Measurements from ENCODE around the gene ZSCAN10.
A peak's percentile ranks its signal among the peaks of the same experiment; 100 is the strongest.

The ZSCAN10 gene

GRCh38 chr16:3115561-3115960, 16.5 kb upstream of the ZSCAN10 start:
- Histone ChIP-seq H3K4me1 (ENCODE audit: control insufficient read depth, insufficient read depth, low read length) (peaks cover 2% of the 10 kb centered on the region), H3K9ac (ENCODE audit: low read depth, low read length) (no peak overlapping the region), H3K27me3 (ENCODE audit: control insufficient read depth, insufficient read depth, low read length) (no peaks in the 10 kb centered on the region), H3K4me3 (ENCODE audit: low read depth, low read length) (no peak overlapping the region), H3K36me3 (ENCODE audit: control insufficient read depth, insufficient read depth, low read length) (peaks cover 27% of the 10 kb centered on the region), H3K9me3 (ENCODE audit: control insufficient read depth, insufficient read depth, low read length) (no peaks in the 10 kb centered on the region)

DNA sequence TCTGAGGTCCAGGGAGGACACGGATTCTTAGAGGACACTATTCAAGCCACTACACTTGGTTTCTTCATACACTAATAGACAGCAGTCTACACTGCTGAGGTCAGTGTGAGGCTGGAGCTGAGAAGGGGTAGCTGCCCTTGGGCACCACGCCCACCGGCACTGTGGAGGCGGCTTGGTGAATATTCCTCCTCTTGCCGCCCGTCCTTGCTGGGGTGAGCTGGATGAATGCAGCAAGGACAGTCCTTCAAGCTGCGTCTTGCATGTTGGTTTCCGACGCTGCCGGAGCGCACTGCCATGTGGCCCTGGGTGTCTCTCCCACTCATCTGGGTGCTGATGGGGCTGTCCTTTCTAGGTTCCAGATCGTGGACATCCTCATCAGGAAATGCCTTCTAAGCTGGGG, 15.9 kb upstream of the ZSCAN10 start:
- H3K9ac ChIP-seq (ENCODE audit: low read depth, low read length) = no peak overlapping the region
- H3K36me3 ChIP-seq (ENCODE audit: control insufficient read depth, insufficient read depth, low read length) = peaks cover 22% of the 10 kb centered on the region
- H3K27me3 ChIP-seq (ENCODE audit: control insufficient read depth, insufficient read depth, low read length) = no peaks in the 10 kb centered on the region
- peaks cover 2% of the 10 kb centered on the region for H3K4me1 ChIP-seq (ENCODE audit: control insufficient read depth, insufficient read depth, low read length)
- no peak overlapping the region for H3K4me3 ChIP-seq (ENCODE audit: low read depth, low read length)
- no peaks in the 10 kb centered on the region for H3K9me3 ChIP-seq (ENCODE audit: control insufficient read depth, insufficient read depth, low read length)

DNA sequence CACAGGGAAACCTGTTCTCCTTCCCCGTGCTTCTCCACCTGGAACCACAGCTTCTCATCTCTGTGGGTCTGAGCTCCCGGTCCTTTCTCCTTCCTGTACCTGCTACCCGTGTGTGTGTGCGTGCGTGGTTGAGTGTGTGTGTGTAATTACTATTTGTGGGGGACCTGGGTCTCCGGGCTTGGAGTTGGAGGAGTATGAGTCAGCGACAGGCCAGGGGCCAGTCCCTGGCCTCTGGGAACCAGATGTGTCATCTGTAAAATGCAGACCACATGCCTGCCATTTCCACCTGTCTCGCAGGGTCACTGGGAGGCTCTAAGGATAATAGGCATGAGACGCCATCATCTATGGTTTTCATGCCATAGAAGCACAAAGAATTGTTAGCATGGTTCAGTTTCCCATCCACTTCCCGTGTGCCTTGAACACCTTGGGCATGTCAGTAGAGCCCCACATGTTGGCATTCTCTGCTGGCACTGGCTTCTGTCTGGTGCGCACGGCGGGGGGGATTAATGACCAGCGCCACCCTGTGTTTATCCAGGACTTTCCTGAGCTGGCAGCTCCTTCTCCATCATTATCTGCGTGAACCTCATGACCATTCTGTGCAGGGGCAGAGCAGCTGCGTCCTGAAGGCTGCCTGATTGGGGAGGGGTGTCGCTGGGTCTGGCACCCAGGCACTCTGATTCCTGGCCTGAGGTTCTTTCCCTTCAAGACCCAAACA, 14.8 kb upstream of the ZSCAN10 start:
- Histone ChIP-seq H3K27me3 (ENCODE audit: control insufficient read depth, insufficient read depth, low read length) (no peaks in the 10 kb centered on the region), H3K9me3 (ENCODE audit: control insufficient read depth, insufficient read depth, low read length) (no peaks in the 10 kb centered on the region), H3K4me1 (ENCODE audit: control insufficient read depth, insufficient read depth, low read length) (peaks cover 2% of the 10 kb centered on the region), H3K4me3 (ENCODE audit: low read depth, low read length) (peak overlapping the region; percentile 92), H3K36me3 (ENCODE audit: control insufficient read depth, insufficient read depth, low read length) (peaks cover 16% of the 10 kb centered on the region), H3K9ac (ENCODE audit: low read depth, low read length) (no peak overlapping the region)

- Histone ChIP-seq H3K4me3 (ENCODE audit: low read depth, low read length) (peak overlapping the region; percentile 92), H3K36me3 (ENCODE audit: control insufficient read depth, insufficient read depth, low read length) (peaks cover 13% of the 10 kb centered on the region), H3K9ac (ENCODE audit: low read depth, low read length) (peak overlapping the region; percentile 79), H3K27me3 (ENCODE audit: control insufficient read depth, insufficient read depth, low read length) (no peaks in the 10 kb centered on the region), H3K9me3 (ENCODE audit: control insufficient read depth, insufficient read depth, low read length) (no peaks in the 10 kb centered on the region), H3K4me1 (ENCODE audit: control insufficient read depth, insufficient read depth, low read length) (peaks cover 2% of the 10 kb centered on the region)
Observed at GRCh38 chr16:3112881-3113574, 13.9 kb upstream of the ZSCAN10 start.

- Histone ChIP-seq H3K4me1 (ENCODE audit: control insufficient read depth, insufficient read depth, low read length) (peaks cover 2% of the 10 kb centered on the region), H3K9ac (ENCODE audit: low read depth, low read length) (peak within 1 kb of the TSS; percentile 79), H3K27me3 (ENCODE audit: control insufficient read depth, insufficient read depth, low read length) (no peaks in the 10 kb centered on the region), H3K4me3 (ENCODE audit: low read depth, low read length) (peak within 1 kb of the TSS; percentile 92), H3K9me3 (ENCODE audit: control insufficient read depth, insufficient read depth, low read length) (no peaks in the 10 kb centered on the region), H3K36me3 (ENCODE audit: control insufficient read depth, insufficient read depth, low read length) (peaks cover 12% of the 10 kb centered on the region)
Observed at GRCh38 chr16:3112058-3112880, 13.2 kb upstream of the ZSCAN10 start, which contains the start of gene ZNF205. ZNF205 (plus strand) TSS chr16:3112586; CDS start chr16:3113431, 845 bp downstream.

GRCh38 chr16:3106205-3106928, 7.3 kb upstream of the ZSCAN10 start:
- Histone ChIP-seq H3K9me3 (ENCODE audit: control insufficient read depth, insufficient read depth, low read length) (no peaks in the 10 kb centered on the region), H3K4me1 (ENCODE audit: control insufficient read depth, insufficient read depth, low read length) (no peaks in the 10 kb centered on the region), H3K4me3 (ENCODE audit: low read depth, low read length) (peak overlapping the region; percentile 68), H3K27me3 (ENCODE audit: control insufficient read depth, insufficient read depth, low read length) (no peaks in the 10 kb centered on the region), H3K9ac (ENCODE audit: low read depth, low read length) (peak overlapping the region; percentile 83), H3K36me3 (ENCODE audit: control insufficient read depth, insufficient read depth, low read length) (no peaks in the 10 kb centered on the region)

- Histone ChIP-seq H3K4me1 (ENCODE audit: control insufficient read depth, insufficient read depth, low read length) (peaks cover 9% of the 10 kb centered on the region), H3K4me3 (ENCODE audit: low read depth, low read length) (peak overlapping the region; percentile 4), H3K36me3 (ENCODE audit: control insufficient read depth, insufficient read depth, low read length) (no peaks in the 10 kb centered on the region), H3K9ac (ENCODE audit: low read depth, low read length) (no peak overlapping the region), H3K27me3 (ENCODE audit: control insufficient read depth, insufficient read depth, low read length) (no peaks in the 10 kb centered on the region), H3K9me3 (ENCODE audit: control insufficient read depth, insufficient read depth, low read length) (no peaks in the 10 kb centered on the region)
Observed at GRCh38 chr16:3101841-3102470, 2.9 kb upstream of the ZSCAN10 start.

DNA sequence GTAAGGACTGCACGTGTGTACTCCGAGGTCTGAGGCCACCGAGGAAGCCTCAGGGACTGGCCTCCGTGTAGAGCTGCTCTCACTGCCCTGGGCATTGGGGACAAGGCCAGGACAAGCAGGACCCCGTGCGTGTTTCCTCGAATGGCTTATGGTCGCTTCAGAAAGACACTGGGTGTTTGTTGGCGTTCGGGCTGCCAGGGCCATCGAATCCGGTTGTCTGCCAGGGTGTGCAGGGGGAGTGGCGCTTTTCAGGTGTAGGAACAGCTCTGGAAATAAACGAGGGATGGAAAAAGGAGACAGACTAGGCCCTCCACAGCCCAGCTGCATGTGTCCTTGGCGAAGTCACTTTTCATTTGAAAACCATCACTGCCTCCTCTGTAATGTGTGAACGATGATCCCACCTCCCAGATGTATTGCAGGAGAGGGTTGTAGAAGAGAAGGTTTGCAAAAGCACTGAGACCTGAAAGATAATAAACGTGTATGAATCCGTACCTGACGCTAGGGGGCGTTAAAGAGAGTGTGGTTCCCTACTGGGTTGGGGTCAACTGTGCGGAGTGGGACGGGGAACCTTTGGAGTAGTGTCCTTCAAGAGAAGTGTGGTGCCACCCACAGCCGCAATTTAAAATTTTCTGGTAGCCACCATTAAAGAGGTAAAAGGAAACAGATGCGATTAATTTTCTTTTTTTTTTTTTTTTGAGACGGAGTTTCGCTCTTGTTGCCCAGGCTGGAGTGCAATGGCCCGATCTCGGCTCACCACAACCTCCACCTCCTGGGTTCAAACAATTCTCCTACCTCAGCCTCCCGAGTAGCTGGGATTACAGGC, 2.1 kb upstream of the ZSCAN10 start:
- peaks cover 15% of the 10 kb centered on the region for H3K4me1 ChIP-seq (ENCODE audit: control insufficient read depth, insufficient read depth, low read length)
- no peaks in the 10 kb centered on the region for H3K27me3 ChIP-seq (ENCODE audit: control insufficient read depth, insufficient read depth, low read length)
- no peaks in the 10 kb centered on the region for H3K9me3 ChIP-seq (ENCODE audit: control insufficient read depth, insufficient read depth, low read length)
- H3K9ac ChIP-seq (ENCODE audit: low read depth, low read length) = no peak overlapping the region
- H3K4me3 ChIP-seq (ENCODE audit: low read depth, low read length) = peak overlapping the region; percentile 23
- H3K36me3 ChIP-seq (ENCODE audit: control insufficient read depth, insufficient read depth, low read length) = peaks cover 3% of the 10 kb centered on the region

- no peaks in the 10 kb centered on the region for H3K9me3 ChIP-seq (ENCODE audit: control insufficient read depth, insufficient read depth, low read length)
- H3K9ac ChIP-seq (ENCODE audit: low read depth, low read length) = peak overlapping the region; percentile 97
- peaks cover 18% of the 10 kb centered on the region for H3K4me1 ChIP-seq (ENCODE audit: control insufficient read depth, insufficient read depth, low read length)
- peak overlapping the region; percentile 81 for H3K4me3 ChIP-seq (ENCODE audit: low read depth, low read length)
- H3K36me3 ChIP-seq (ENCODE audit: control insufficient read depth, insufficient read depth, low read length) = peaks cover 5% of the 10 kb centered on the region
- no peaks in the 10 kb centered on the region for H3K27me3 ChIP-seq (ENCODE audit: control insufficient read depth, insufficient read depth, low read length)
Observed at GRCh38 chr16:3099732-3100499, 822 bp upstream of the ZSCAN10 start.

- no peaks in the 10 kb centered on the region for H3K9me3 ChIP-seq (ENCODE audit: control insufficient read depth, insufficient read depth, low read length)
- H3K36me3 ChIP-seq (ENCODE audit: control insufficient read depth, insufficient read depth, low read length) = peaks cover 5% of the 10 kb centered on the region
- H3K27me3 ChIP-seq (ENCODE audit: control insufficient read depth, insufficient read depth, low read length) = no peaks in the 10 kb centered on the region
- H3K4me3 ChIP-seq (ENCODE audit: low read depth, low read length) = peak overlapping the region; percentile 81
- H3K4me1 ChIP-seq (ENCODE audit: control insufficient read depth, insufficient read depth, low read length) = peaks cover 18% of the 10 kb centered on the region
- peak overlapping the region; percentile 97 for H3K9ac ChIP-seq (ENCODE audit: low read depth, low read length)
Observed at GRCh38 chr16:3099395-3099731, 269 bp upstream of the ZSCAN10 start.

All from iPS-15b (cell line).